Stimulated activated CD8-positive, alpha-beta memory T cell treated with anti-CD3 and anti-CD28 coated beads, Interleukin-2, amount 100 ng/mL, for 1 hour (primary cell): ENCODE results near the gene FGF8.

ENCODE experiments used
- DNase-seq, 2 donors: peaks; one replicate each; pipeline ENCODE4 v3.0.0-alpha.2; 2020; ENCODE audit warnings: low read depth in 2 of 2

FGF8 gene

GRCh38 chr10:101768791-101769170, 7.1 kb downstream of the FGF8 start:
- DNase-seq, result no peak

- no peak for DNase-seq
Measured at GRCh38 chr10:101767966-101768790, 7.7 kb downstream of the FGF8 start.

- DNase-seq, result no peak
Measured at GRCh38 chr10:101767600-101767945, 8.3 kb downstream of the FGF8 start.

GRCh38 chr10:101766753-101767599, 8.9 kb downstream of the FGF8 start:
- DNase-seq, result no peak

GRCh38 chr10:101766306-101766705, 9.6 kb downstream of the FGF8 start:
- DNase-seq, result no peak

GRCh38 chr10:101763141-101763846, 12.6 kb downstream of the FGF8 start:
- DNase-seq, result no peak

- DNase-seq, result no peak
Measured at GRCh38 chr10:101762736-101763135, 13.2 kb downstream of the FGF8 start.

GRCh38 chr10:101761226-101761625, 14.7 kb downstream of the FGF8 start:
- DNase-seq, result no peak

- no peak for DNase-seq
Measured at GRCh38 chr10:101760510-101760909, 15.4 kb downstream of the FGF8 start.

GRCh38 chr10:101759309-101760247, 16.3 kb downstream of the FGF8 start:
- DNase-seq, result no peak

GRCh38 chr10:101758858-101759257, 17.1 kb downstream of the FGF8 start:
- DNase-seq, result no peak

GRCh38 chr10:101752241-101752640, 23.7 kb downstream of the FGF8 start:
- no peak for DNase-seq

- no peak for DNase-seq
Measured at GRCh38 chr10:101749047-101750016, 26.6 kb downstream of the FGF8 start.

- no peak for DNase-seq
Measured at GRCh38 chr10:101748496-101748895, 27.4 kb downstream of the FGF8 start.

GRCh38 chr10:101745074-101745696, 30.7 kb downstream of the FGF8 start:
- DNase-seq, result no peak

- no peak for DNase-seq
Measured at GRCh38 chr10:101744267-101744666, 31.6 kb downstream of the FGF8 start.

- no peak for DNase-seq
Measured at GRCh38 chr10:101741938-101742337, 34.0 kb downstream of the FGF8 start.

- no peak for DNase-seq
Measured at GRCh38 chr10:101736666-101737065, 39.2 kb downstream of the FGF8 start.

- no peak for DNase-seq
Measured at GRCh38 chr10:101732096-101732495, 43.8 kb downstream of the FGF8 start.

- no peak for DNase-seq
Measured at GRCh38 chr10:101726115-101726387, 49.9 kb downstream of the FGF8 start.
